Epithelial cell of esophagus (primary cell): ENCODE results near the gene ZDHHC11B.

Source experiments
- DNase-seq: peaks from one replicate; pipeline ENCODE4 v3.0.0; 2010; ENCODE audit warnings: low read depth
- H3K4me3 ChIP-seq: 2 replicates; pipeline ENCODE4 v1.5.1; 2011; ENCODE audit warnings: mild to moderate bottlenecking, low read length, control low read depth
- CTCF ChIP-seq: IDR thresholded peaks from 2 replicates; pipeline ENCODE4 v1.5.1; 2011; ENCODE audit warnings: low read depth, mild to moderate bottlenecking, low read length, control low read depth, inconsistent platforms; ENCODE audit not compliant: insufficient read depth; ENCODE audit errors: missing control alignments

ZDHHC11B gene

GRCh38 chr5:761059-761771 lies 23.3 kb downstream of the ZDHHC11B start:
- TF ChIP-seq CTCF, result no peak
- no peak for DNase-seq
- no peak overlapping the region for H3K4me3 ChIP-seq

- H3K4me3 ChIP-seq, result no peak overlapping the region
- no peak for DNase-seq
- TF ChIP-seq CTCF, result no peak
Observed at GRCh38 chr5:760363-761058, 24.0 kb downstream of the ZDHHC11B start.

DNA sequence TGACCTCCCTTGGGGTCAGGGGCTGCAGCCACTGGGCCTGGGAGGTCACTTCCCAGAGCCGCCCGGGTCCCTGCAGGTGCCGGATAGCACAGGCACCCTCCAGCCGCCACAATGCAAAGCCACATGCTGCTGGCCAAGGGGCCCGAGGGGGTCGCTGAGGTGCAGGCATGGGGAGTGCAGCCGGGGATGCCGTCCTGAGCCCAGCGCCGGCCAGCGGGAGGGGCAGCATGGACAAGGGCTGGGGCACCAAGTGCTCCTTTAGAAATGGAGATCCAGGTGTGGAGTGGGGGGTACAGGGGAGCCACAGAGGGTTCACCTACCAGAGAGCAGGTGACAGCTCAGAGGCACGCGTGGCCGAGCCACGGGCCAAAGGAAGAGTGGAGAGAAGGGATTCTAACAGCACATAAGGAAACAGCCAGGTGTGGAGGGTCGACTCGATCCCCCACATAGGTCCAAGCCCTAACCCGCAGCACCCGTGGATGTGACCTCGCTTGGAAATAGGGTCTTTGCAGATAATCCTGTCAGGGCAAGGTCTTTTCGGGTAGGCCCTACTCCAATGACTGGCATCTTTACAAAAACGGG lies 24.7 kb downstream of the ZDHHC11B start:
- no peak for TF ChIP-seq CTCF
- no peak for DNase-seq

GRCh38 chr5:759111-759751 lies 25.3 kb downstream of the ZDHHC11B start:
- no peak for DNase-seq
- no peak for TF ChIP-seq CTCF
- no peak overlapping the region for H3K4me3 ChIP-seq

More for the DNA sequence above, 24.7 kb downstream of the ZDHHC11B start:
- H3K4me3 ChIP-seq, result no peak overlapping the region

GRCh38 chr5:758698-759053 lies 25.9 kb downstream of the ZDHHC11B start:
- DNase-seq, result no peak
- no peak overlapping the region for H3K4me3 ChIP-seq
- TF ChIP-seq CTCF, result no peak

- H3K4me3 ChIP-seq, result no peak overlapping the region
- DNase-seq, result no peak
- no peak for TF ChIP-seq CTCF
Observed at GRCh38 chr5:757931-758697, 26.4 kb downstream of the ZDHHC11B start.
